SU-DHL-6 (cell line): ENCODE measurements around the gene CCDC187.
A peak's percentile ranks its signal among the peaks of the same experiment; 100 is the strongest.
"Not testable (repeated sequence)": the region's sequence is repeated elsewhere in the genome, so short reads cannot be mapped to it uniquely, and the experiment has no call there.

Experiments
- H2AFZ ChIP-seq: fragments of 200-600 bp; sonication (generic); 2 replicates; pipeline ENCODE4 v1.6.1; 2014; ENCODE audit warnings: low read depth, mild to moderate bottlenecking, moderate library complexity, mixed read lengths, antibody characterized with exemption, low read length; ENCODE audit not compliant: severe bottlenecking
- H3F3A ChIP-seq: fragments of 200-600 bp; shearing (Covaris generic); 2 replicates; pipeline ENCODE4 v1.6.0; 2016; ENCODE audit warnings: antibody characterized with exemption, mild to moderate bottlenecking; ENCODE audit not compliant: insufficient read depth
- H3K27ac ChIP-seq: fragments of 200-600 bp; sonication (generic); 2 replicates; pipeline ENCODE4 v1.5.1; 2016; ENCODE audit warnings: low read depth, mild to moderate bottlenecking, low read length, moderate library complexity, mixed read lengths
- H3K27me3 ChIP-seq: fragments of 200-600 bp; sonication (generic), shearing (Covaris generic); 2 replicates; pipeline ENCODE4 v1.6.0; 2014; ENCODE audit warnings: mild to moderate bottlenecking, low read length
- H3K36me3 ChIP-seq: fragments of 200-600 bp; sonication (generic); 2 replicates; pipeline ENCODE4 v1.6.1; 2014; ENCODE audit warnings: mild to moderate bottlenecking, low read length, mixed read lengths
- H3K4me2 ChIP-seq: fragments of 300-600, 200-600 bp; shearing (Covaris generic), sonication (generic); 2 replicates; pipeline ENCODE4 v1.6.0; 2014; ENCODE audit warnings: low read length, low read depth, mild to moderate bottlenecking; ENCODE audit not compliant: poor library complexity, severe bottlenecking
- H3K4me3 ChIP-seq: fragments of 200-600 bp; sonication (generic); 2 replicates; pipeline ENCODE4 v1.5.1; 2014; ENCODE audit warnings: antibody characterized with exemption, low read length, mild to moderate bottlenecking, mixed read lengths; ENCODE audit not compliant: insufficient read depth, poor library complexity, severe bottlenecking
- H3K79me2 ChIP-seq: fragments of 200-600 bp; sonication (generic); 2 replicates; pipeline ENCODE4 v1.6.1; 2014; ENCODE audit warnings: mild to moderate bottlenecking, low read length, moderate library complexity; ENCODE audit not compliant: insufficient read depth
- H3K9ac ChIP-seq: fragments of 200-600 bp; sonication (generic); 2 replicates; pipeline ENCODE4 v1.7.0; 2014; ENCODE audit warnings: mild to moderate bottlenecking, low read length
- H3K9me2 ChIP-seq: fragments of 200-600 bp; sonication (generic); replicated peaks from 2 replicates; pipeline ENCODE4 v1.6.1; 2014; ENCODE audit warnings: low read length; ENCODE audit not compliant: insufficient read depth
- H3K9me3 ChIP-seq: fragments of 200-600 bp; sonication (generic); 2 replicates; pipeline ENCODE4 v1.6.1; 2014; ENCODE audit warnings: low read length, mixed read lengths; ENCODE audit not compliant: insufficient read depth
- H4K20me1 ChIP-seq: fragments of 200-600 bp; sonication (generic); 2 replicates; pipeline ENCODE4 v1.6.1; 2014; ENCODE audit warnings: low read depth, mild to moderate bottlenecking, antibody characterized with exemption, low read length, moderate library complexity, mixed read lengths
- CTCF ChIP-seq: fragments of 200-600 bp; sonication (generic); IDR thresholded peaks from one replicate; pipeline ENCODE4 v1.5.1; 2017; ENCODE audit warnings: antibody characterized with exemption, mild to moderate bottlenecking, low read length, moderate library complexity; ENCODE audit not compliant: insufficient read depth, poor library complexity, severe bottlenecking
- EZH2phosphoT487 ChIP-seq: fragments of 200-600 bp; sonication (generic), shearing (Covaris generic); conservative IDR thresholded peaks from 2 replicates; pipeline ENCODE4 v1.6.1; 2018; ENCODE audit warnings: mild to moderate bottlenecking, antibody characterized with exemption, low read length, moderate library complexity, mixed read lengths

Gene CCDC187

GRCh38 chr9:136237486-136238341, 66.2 kb downstream of the CCDC187 start:
- Histone ChIP-seq H3K4me3 (no peak overlapping the region), H3K4me2 (no peak overlapping the region), H3K9me3 (no peaks in the 10 kb centered on the region), H3F3A (peaks cover 6% of the 10 kb centered on the region), H3K9ac (no peak overlapping the region), H3K79me2 (peaks cover 91% of the 10 kb centered on the region), H3K36me3 (no peaks in the 10 kb centered on the region), H2AFZ (no peak overlapping the region), H3K9me2 (no peaks in the 10 kb centered on the region), H4K20me1 (no peaks in the 10 kb centered on the region), H3K27me3 (no peaks in the 10 kb centered on the region), H3K27ac (peak overlapping the region; percentile 13; the same call in 1 of the 2 replicates)
- TF ChIP-seq EZH2phosphoT487 (no peak), CTCF (no peak)

- H3K9ac ChIP-seq, H3K36me3 ChIP-seq, H3K9me3 ChIP-seq: not testable (repeated sequence)
These were observed 67.2 kb downstream of the CCDC187 start for GRCh38 chr9:136236471-136237410.

GRCh38 chr9:136235709-136236455, 68.0 kb downstream of the CCDC187 start:
- no peak overlapping the region for H2AFZ ChIP-seq
- no peaks in the 10 kb centered on the region for H3K27me3 ChIP-seq
- H3K27ac ChIP-seq: no peak overlapping the region
- H3K9ac ChIP-seq: no peak overlapping the region
- H3F3A ChIP-seq: peaks cover 6% of the 10 kb centered on the region
- H3K4me2 ChIP-seq: no peak overlapping the region
- H3K9me2 ChIP-seq: no peaks in the 10 kb centered on the region
- no peaks in the 10 kb centered on the region for H4K20me1 ChIP-seq
- TF ChIP-seq EZH2phosphoT487 (no peak), CTCF (no peak)
- no peaks in the 10 kb centered on the region for H3K9me3 ChIP-seq
- no peak overlapping the region for H3K4me3 ChIP-seq
- H3K79me2 ChIP-seq: peaks cover 88% of the 10 kb centered on the region
- no peaks in the 10 kb centered on the region for H3K36me3 ChIP-seq

More at GRCh38 chr9:136236471-136237410, 67.2 kb downstream of the CCDC187 start:
- H3K4me3 ChIP-seq, H3K9me2 ChIP-seq, H3K4me2 ChIP-seq, H3K27ac ChIP-seq, H3K27me3 ChIP-seq, H4K20me1 ChIP-seq, H2AFZ ChIP-seq, H3F3A ChIP-seq: not testable (repeated sequence)
- H3K79me2 ChIP-seq: peaks cover 91% of the 10 kb centered on the region
